Activated CD4-positive, alpha-beta T cell treated with anti-CD3 and anti-CD28 coated beads for 36 hours (primary cell): ENCODE data around the gene POC1B. TPM values are rescaled to one million over a fixed set of nuclear protein-coding genes. Genes with fewer than 3 reads are reported as not detected.

Source experiments
- ATAC-seq: fragments of 200-7000 bp; cut with Tn5 transposase; one replicate; pipeline ENCODE4 v1.10.0; 2021; ENCODE audit warnings: mild to moderate bottlenecking, moderate library complexity
- CTCF ChIA-PET: fragments of 350-600 bp; sonication (Branson Sonifier 250); formaldehyde crosslinking; loops from one replicate; lab custom pipeline; 2021; ENCODE audit warnings: antibody characterized with exemption; lab: Charles Lee
- POLR2A ChIA-PET: fragments of 350-600 bp; sonication (Branson Sonifier 250); formaldehyde crosslinking; loops from one replicate; lab custom pipeline; 2021; ENCODE audit warnings: antibody characterized with exemption, inconsistent platforms; lab: Charles Lee
- DNase-seq: peaks from one replicate; pipeline ENCODE4 v3.0.0-alpha.2; 2020
- H3K27ac Mint-ChIP-seq: one replicate; pipeline ENCODE4 v1.8.0; 2021; ENCODE audit warnings: mixed read lengths
- H3K27me3 Mint-ChIP-seq: one replicate; pipeline ENCODE4 v1.8.0; 2021; ENCODE audit warnings: mixed read lengths
- H3K36me3 Mint-ChIP-seq: one replicate; pipeline ENCODE4 v1.8.0; 2021; ENCODE audit warnings: low read depth, mixed read lengths
- H3K4me1 Mint-ChIP-seq: one replicate; pipeline ENCODE4 v1.8.0; 2021; ENCODE audit warnings: mixed read lengths
- H3K4me3 Mint-ChIP-seq: one replicate; pipeline ENCODE4 v1.8.0; 2021; ENCODE audit warnings: mild to moderate bottlenecking, moderate library complexity, mixed read lengths
- H3K9me3 Mint-ChIP-seq: one replicate; pipeline ENCODE4 v1.8.0; 2021; ENCODE audit warnings: low read depth, mixed read lengths
- intact Hi-C, 2 experiments: fragments of 100-400 bp; cut with DNase I in 1 of 2; cut with micrococcal nuclease in 1 of 2; formaldehyde crosslinking; loops; one replicate each; pipeline versions ENCODE4 v1.14.2 to v1.15.1; 2022 to 2024; cut with DNase I, micrococcal nuclease
- total RNA-seq, 2 experiments: library from RNA; stranded (reverse); gene quantifications; one replicate each; pipeline ENCODE4 v1.2.3, GENCODE V29; 2021

The POC1B gene
- total RNA-seq, 2 experiments from 2014 or later: 31.1 to 47.5 TPM

GRCh38 chr12:89517720-89518119 is 8.1 kb downstream of the POC1B start:
- no peak overlapping the region for H3K4me3 Mint-ChIP-seq
- H3K9me3 Mint-ChIP-seq: no peaks in the 10 kb centered on the region
- POLR2A ChIA-PET: no interaction called here
- H3K36me3 Mint-ChIP-seq: peaks cover 13% of the 10 kb centered on the region
- H3K27ac Mint-ChIP-seq: no peak overlapping the region
- ATAC-seq (no peak), DNase-seq (no peak)
- CTCF ChIA-PET: interaction anchor here (0.8 kb wide), 1 partner anchor 501 kb away, joined by 3 read pairs; no protein-coding TSS in a partner anchor
- intact Hi-C loops: no loop called here
- no peaks in the 10 kb centered on the region for H3K27me3 Mint-ChIP-seq
- peaks cover 28% of the 10 kb centered on the region for H3K4me1 Mint-ChIP-seq

DNA sequence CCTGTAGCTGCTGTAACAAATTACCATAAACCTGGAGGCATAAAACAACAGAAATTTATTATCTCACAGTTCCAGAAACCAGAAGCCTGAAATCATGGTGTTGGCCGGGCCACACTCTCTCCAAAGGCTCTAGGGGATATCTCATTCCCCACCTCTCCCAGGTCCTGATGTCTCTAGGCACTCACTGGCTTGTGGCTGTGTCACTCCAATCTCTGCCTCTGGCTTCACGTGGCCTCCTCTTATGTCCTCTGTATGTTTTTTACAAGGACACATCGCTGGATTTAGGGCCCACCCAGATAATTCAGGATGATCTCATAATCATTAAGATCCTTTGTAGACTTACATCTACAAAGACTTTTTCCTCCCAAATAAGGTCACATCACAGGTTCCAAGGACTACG is 9.2 kb downstream of the POC1B start:
- peaks cover 6% of the 10 kb centered on the region for H3K36me3 Mint-ChIP-seq

DNA sequence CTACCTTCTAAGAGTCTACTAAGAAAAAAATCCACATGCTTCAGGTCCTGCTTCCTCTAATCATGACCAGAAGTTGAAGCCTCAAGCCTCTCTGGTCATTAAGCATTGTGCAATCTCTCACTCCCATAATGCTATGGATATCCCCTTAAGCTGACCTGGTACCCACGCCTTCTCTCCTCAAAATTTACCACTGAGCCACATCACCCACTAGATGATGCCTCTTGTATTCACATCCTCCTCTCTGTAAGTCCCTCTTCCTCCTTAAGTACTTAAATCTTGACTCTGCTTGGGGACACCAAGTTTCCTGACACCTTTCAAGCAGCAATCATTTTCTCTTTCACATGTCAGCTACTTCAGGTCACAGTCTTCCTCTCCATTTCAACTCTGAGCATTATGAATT is 11.1 kb downstream of the POC1B start:
- no peaks in the 10 kb centered on the region for H3K27me3 Mint-ChIP-seq
- ChIA-PET CTCF (interaction anchor here (1.0 kb wide), 1 partner anchor 43 kb away, joined by 3 read pairs; no protein-coding TSS in a partner anchor), POLR2A (no interaction called here)
- ATAC-seq (peak; percentile 71), DNase-seq (no peak)
- H3K36me3 Mint-ChIP-seq: peaks cover 2% of the 10 kb centered on the region
- peaks cover 12% of the 10 kb centered on the region for H3K4me1 Mint-ChIP-seq
- no peaks in the 10 kb centered on the region for H3K9me3 Mint-ChIP-seq
- intact Hi-C loops: no loop called here
- no peak overlapping the region for H3K27ac Mint-ChIP-seq
- no peak overlapping the region for H3K4me3 Mint-ChIP-seq

More for the DNA sequence above, 9.2 kb downstream of the POC1B start:
- ChIA-PET CTCF (interaction anchor here (0.5 to 0.6 kb wide), 2 partner anchors 1259 to 1467 kb away, joined by 3 to 4 read pairs; no protein-coding TSS in a partner anchor), POLR2A (no interaction called here)
- no peak overlapping the region for H3K4me3 Mint-ChIP-seq
- H3K9me3 Mint-ChIP-seq: no peaks in the 10 kb centered on the region
- ATAC-seq (no peak), DNase-seq (no peak)
- no peaks in the 10 kb centered on the region for H3K27me3 Mint-ChIP-seq
- intact Hi-C loops: no loop called here
- no peak overlapping the region for H3K27ac Mint-ChIP-seq
- H3K4me1 Mint-ChIP-seq: peaks cover 20% of the 10 kb centered on the region

GRCh38 chr12:89513544-89513943 is 12.3 kb downstream of the POC1B start:
- DNase-seq (no peak), ATAC-seq (no peak)
- ChIA-PET POLR2A (interaction anchor here (0.6 kb wide), 1 partner anchor 443 kb away, joined by 4 read pairs; no protein-coding TSS in a partner anchor), CTCF (interaction anchor here (1.0 to 1.4 kb wide), 3 partner anchors 11 to 19 kb away, joined by 3 read pairs; partner anchors contain the start of gene GALNT4)
- Mint-ChIP-seq H3K9me3 (no peaks in the 10 kb centered on the region), H3K36me3 (peaks cover 4% of the 10 kb centered on the region), H3K4me3 (no peak overlapping the region), H3K27me3 (no peaks in the 10 kb centered on the region), H3K27ac (no peak overlapping the region), H3K4me1 (peaks cover 7% of the 10 kb centered on the region)
- intact Hi-C loops: no loop called here

GRCh38 chr12:89507015-89507824 is 18.6 kb downstream of the POC1B start:
- no peak overlapping the region for H3K27ac Mint-ChIP-seq
- DNase-seq (no peak), ATAC-seq (no peak)
- POLR2A ChIA-PET: no interaction called here
- H3K36me3 Mint-ChIP-seq: peaks cover 5% of the 10 kb centered on the region
- no peaks in the 10 kb centered on the region for H3K27me3 Mint-ChIP-seq
- peaks cover 9% of the 10 kb centered on the region for H3K4me1 Mint-ChIP-seq
- H3K4me3 Mint-ChIP-seq: no peak overlapping the region
- CTCF ChIA-PET: no interaction called here
- H3K9me3 Mint-ChIP-seq: no peaks in the 10 kb centered on the region
- intact Hi-C loops: no loop called here

DNA sequence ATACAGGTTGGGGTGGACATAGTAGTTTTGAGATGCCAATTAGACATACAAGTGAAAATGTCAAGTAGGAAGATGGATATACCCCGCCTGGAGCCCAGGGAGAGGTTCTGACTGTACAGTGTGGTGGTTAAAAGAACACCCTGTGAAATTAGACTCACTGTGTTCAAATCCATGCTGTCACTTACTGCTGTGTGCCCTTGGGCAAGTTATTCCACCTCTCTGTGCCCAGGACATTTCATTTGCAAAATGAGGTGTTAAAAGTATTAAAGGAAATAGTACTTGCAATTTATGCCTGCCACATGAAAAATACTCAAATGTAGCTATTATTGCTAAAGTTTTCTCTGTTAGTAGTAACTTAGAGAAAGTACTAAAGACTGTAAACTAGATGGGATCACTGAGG is 19.8 kb downstream of the POC1B start:
- intact Hi-C loops: no loop called here

DNA sequence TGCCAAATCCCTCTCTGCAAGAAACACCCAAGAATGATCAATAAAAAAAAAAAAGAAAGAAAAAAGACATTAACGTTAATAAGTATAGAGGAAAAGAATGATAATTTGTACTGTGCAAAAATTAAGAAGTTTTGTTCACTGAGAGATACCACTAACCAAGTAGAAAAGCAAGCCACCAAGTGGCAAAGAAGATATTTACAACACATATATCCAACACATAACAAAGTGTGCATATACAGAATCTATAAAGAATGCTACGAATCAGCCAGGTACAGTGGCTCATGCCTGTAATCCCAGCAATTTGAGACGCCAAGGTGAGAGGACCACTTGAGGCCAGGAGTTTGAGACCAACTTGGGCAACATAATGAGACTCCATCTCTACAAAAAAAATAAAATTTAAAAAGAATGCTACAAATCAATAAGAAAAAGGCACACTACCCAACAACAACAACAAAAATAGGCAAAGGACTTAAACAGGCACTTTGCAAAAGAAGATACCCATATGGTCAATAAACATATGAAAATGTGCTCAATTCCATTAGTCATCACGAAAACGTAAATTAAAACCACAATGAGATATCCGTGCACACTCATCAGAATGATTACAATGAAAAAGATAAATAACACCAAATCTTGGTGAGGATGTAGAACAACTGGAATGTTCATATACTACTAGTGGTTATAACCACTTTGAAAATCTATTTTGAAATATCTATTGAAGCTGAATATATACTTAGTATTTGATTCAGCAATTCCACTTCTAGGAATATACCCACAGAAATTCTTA is 21.1 kb downstream of the POC1B start:
- Mint-ChIP-seq H3K27ac (no peak overlapping the region), H3K4me1 (peaks cover 6% of the 10 kb centered on the region), H3K4me3 (no peak overlapping the region), H3K36me3 (peaks cover 14% of the 10 kb centered on the region), H3K27me3 (no peaks in the 10 kb centered on the region), H3K9me3 (no peaks in the 10 kb centered on the region)
- DNase-seq (no peak), ATAC-seq (no peak)
- ChIA-PET POLR2A (no interaction called here), CTCF (interaction anchor here (1.4 kb wide), 1 partner anchor 38 kb away, joined by 3 read pairs; no protein-coding TSS in a partner anchor)
- intact Hi-C loops: no loop called here

More for the DNA sequence above, 19.8 kb downstream of the POC1B start:
- Mint-ChIP-seq H3K9me3 (no peaks in the 10 kb centered on the region), H3K4me3 (no peak overlapping the region), H3K27me3 (no peaks in the 10 kb centered on the region), H3K27ac (no peak overlapping the region), H3K36me3 (peaks cover 7% of the 10 kb centered on the region), H3K4me1 (peaks cover 9% of the 10 kb centered on the region)
- POLR2A ChIA-PET: no interaction called here
- CTCF ChIA-PET: interaction anchor here (1.4 kb wide), 1 partner anchor 37 kb away, joined by 3 read pairs; no protein-coding TSS in a partner anchor
- DNase-seq (no peak), ATAC-seq (no peak)

GRCh38 chr12:89501793-89502192 is 24.1 kb downstream of the POC1B start:
- peaks cover 6% of the 10 kb centered on the region for H3K4me1 Mint-ChIP-seq
- POLR2A ChIA-PET: no interaction called here
- peaks cover 15% of the 10 kb centered on the region for H3K36me3 Mint-ChIP-seq
- ATAC-seq (no peak), DNase-seq (no peak)
- no peaks in the 10 kb centered on the region for H3K27me3 Mint-ChIP-seq
- intact Hi-C loops: no loop called here
- no peak overlapping the region for H3K27ac Mint-ChIP-seq
- H3K9me3 Mint-ChIP-seq: no peaks in the 10 kb centered on the region
- H3K4me3 Mint-ChIP-seq: no peak overlapping the region
- CTCF ChIA-PET: interaction anchor here (1.0 kb wide), 1 partner anchor 20 kb away, joined by 3 read pairs; no protein-coding TSS in a partner anchor

GRCh38 chr12:89499857-89500256 is 26.0 kb downstream of the POC1B start:
- POLR2A ChIA-PET: no interaction called here
- DNase-seq (no peak), ATAC-seq (no peak)
- Mint-ChIP-seq H3K9me3 (no peaks in the 10 kb centered on the region), H3K27ac (no peak overlapping the region), H3K4me1 (peaks cover 9% of the 10 kb centered on the region), H3K36me3 (peaks cover 19% of the 10 kb centered on the region), H3K4me3 (no peak overlapping the region), H3K27me3 (no peaks in the 10 kb centered on the region)
- CTCF ChIA-PET: no interaction called here
- intact Hi-C loops: loop anchor here in 1 of 2 experiments (10.0 kb wide), 1 partner anchor 1255 kb away; no protein-coding TSS in a partner anchor

- DNase-seq: no peak
- H3K9me3 Mint-ChIP-seq: peaks cover 2% of the 10 kb centered on the region
- ATAC-seq: no peak
- peaks cover 25% of the 10 kb centered on the region for H3K36me3 Mint-ChIP-seq
- no peaks in the 10 kb centered on the region for H3K27me3 Mint-ChIP-seq
- CTCF ChIA-PET: interaction anchor here (0.7 kb wide), 1 partner anchor 27 kb away, joined by 4 read pairs; the partner anchor contains the start of gene GALNT4
- no peak overlapping the region for H3K27ac Mint-ChIP-seq
- intact Hi-C loops: loop anchor here in 1 of 2 experiments (10.0 kb wide), 1 partner anchor 1253 kb away; no protein-coding TSS in a partner anchor
- H3K4me3 Mint-ChIP-seq: no peak overlapping the region
- POLR2A ChIA-PET: no interaction called here
- peaks cover 27% of the 10 kb centered on the region for H3K4me1 Mint-ChIP-seq
These were observed 28.4 kb downstream of the POC1B start for GRCh38 chr12:89497467-89497866.

DNA sequence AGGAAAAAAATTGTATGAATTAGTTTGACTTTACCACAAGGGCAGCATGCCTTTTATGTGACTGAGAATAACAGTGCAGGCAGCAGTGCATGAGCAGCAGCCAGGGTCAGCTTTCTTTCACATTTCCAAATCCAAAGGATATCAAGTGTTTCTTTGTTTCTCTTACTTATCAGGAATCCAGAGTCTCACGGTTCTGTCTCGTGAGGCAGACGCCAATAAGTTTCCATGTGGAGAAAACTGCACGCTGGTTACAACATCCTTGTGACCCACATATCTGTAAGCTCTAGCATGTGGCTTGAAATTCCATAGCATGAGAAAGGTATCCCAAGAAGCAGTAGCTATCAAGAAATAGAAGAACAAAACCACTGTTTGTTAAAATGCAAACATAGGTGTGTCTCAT is 28.8 kb downstream of the POC1B start:
- peaks cover 2% of the 10 kb centered on the region for H3K9me3 Mint-ChIP-seq

More for the DNA sequence above, 28.8 kb downstream of the POC1B start:
- intact Hi-C loops: loop anchor here in 1 of 2 experiments (10.0 kb wide), 1 partner anchor 1252 kb away; no protein-coding TSS in a partner anchor
- Mint-ChIP-seq H3K27me3 (no peaks in the 10 kb centered on the region), H3K4me3 (no peak overlapping the region), H3K4me1 (peaks cover 27% of the 10 kb centered on the region), H3K27ac (no peak overlapping the region), H3K36me3 (peaks cover 25% of the 10 kb centered on the region)
- POLR2A ChIA-PET: no interaction called here
- CTCF ChIA-PET: interaction anchor here (0.7 to 1.1 kb wide), 3 partner anchors 25 to 28 kb away, joined by 4 read pairs; partner anchors contain the start of gene GALNT4
- no peak for ATAC-seq
- no peak for DNase-seq
